Peyer's patch (tissue), 4 donors: Measurements from ENCODE around the gene FURIN.

Source experiments
- CTCF ChIP-seq, 6 experiments: fragments of 450-650 bp in 4 of 6; fragments of 200-600 bp in 2 of 6; sonication (generic) in 1 of 6; IDR thresholded peaks; one replicate each; pipeline ENCODE4 v1.5.1; 2017 to 2019; ENCODE audit warnings: antibody characterized with exemption in 6 of 6, mild to moderate bottlenecking in 3 of 6, moderate library complexity in 1 of 6
- POLR2A ChIP-seq, 2 donors: fragments of 450-650 bp; IDR thresholded peaks; one replicate each; pipeline ENCODE4 v1.5.1; 2017; ENCODE audit warnings: antibody characterized with exemption in 2 of 2, mild to moderate bottlenecking in 2 of 2, moderate library complexity in 2 of 2

- no peak for TF ChIP-seq CTCF (IDR thresholded peaks at IDR 0.05)
- no peak for TF ChIP-seq POLR2A (IDR thresholded peaks at IDR 0.05)
These were observed 33.8 kb upstream of the FURIN start for GRCh38 chr15:90834626-90835025.
